ENCODE results near the gene RNF123.

The RNF123 gene

GRCh38 chr3:49709852-49710251 is 20.5 kb downstream of the RNF123 start:
- Histone ChIP-seq H3K9ac (ENCODE audit: low read depth, low read length) (no peak overlapping the region), H3K4me1 (ENCODE audit: control insufficient read depth, insufficient read depth, low read length) (no peaks in the 10 kb centered on the region), H3K4me3 (ENCODE audit: low read length) (no peak overlapping the region), H3K27me3 (ENCODE audit: control insufficient read depth, insufficient read depth, low read length) (no peaks in the 10 kb centered on the region), H3K36me3 (ENCODE audit: insufficient read depth, low read length) (peaks cover 9% of the 10 kb centered on the region), H3K9me3 (replicated peaks; ENCODE audit: low read length) (no peaks in the 10 kb centered on the region), H3K4me2 (ENCODE audit: low read length) (no peak overlapping the region)

DNA sequence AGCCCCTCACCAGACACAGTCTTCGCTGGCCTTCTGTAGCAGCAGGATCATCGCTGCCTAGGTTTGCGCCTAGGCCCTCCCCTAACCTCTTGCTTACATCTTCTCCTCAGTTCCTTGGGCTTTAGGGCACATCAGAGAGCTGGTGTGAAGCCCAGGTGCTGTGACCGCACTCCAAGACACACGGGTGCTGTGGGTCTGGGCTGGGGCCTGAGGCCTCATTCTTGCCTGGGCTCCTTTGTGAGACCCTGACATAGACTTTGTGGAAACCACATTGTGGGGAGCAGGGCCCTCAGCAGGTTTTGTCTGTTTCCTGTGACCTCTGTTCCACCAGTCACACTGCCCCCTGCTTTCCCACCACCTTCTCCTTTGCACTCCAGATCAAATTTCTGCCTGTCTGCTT is 22.1 kb downstream of the RNF123 start:
- Histone ChIP-seq H3K4me1 (ENCODE audit: control insufficient read depth, insufficient read depth, low read length) (no peaks in the 10 kb centered on the region), H3K27me3 (ENCODE audit: control insufficient read depth, insufficient read depth, low read length) (no peaks in the 10 kb centered on the region), H3K4me3 (ENCODE audit: low read length) (no peak overlapping the region), H3K9me3 (replicated peaks; ENCODE audit: low read length) (no peaks in the 10 kb centered on the region), H3K4me2 (ENCODE audit: low read length) (no peak overlapping the region), H3K9ac (ENCODE audit: low read depth, low read length) (no peak overlapping the region), H3K36me3 (ENCODE audit: insufficient read depth, low read length) (peaks cover 6% of the 10 kb centered on the region)

DNA sequence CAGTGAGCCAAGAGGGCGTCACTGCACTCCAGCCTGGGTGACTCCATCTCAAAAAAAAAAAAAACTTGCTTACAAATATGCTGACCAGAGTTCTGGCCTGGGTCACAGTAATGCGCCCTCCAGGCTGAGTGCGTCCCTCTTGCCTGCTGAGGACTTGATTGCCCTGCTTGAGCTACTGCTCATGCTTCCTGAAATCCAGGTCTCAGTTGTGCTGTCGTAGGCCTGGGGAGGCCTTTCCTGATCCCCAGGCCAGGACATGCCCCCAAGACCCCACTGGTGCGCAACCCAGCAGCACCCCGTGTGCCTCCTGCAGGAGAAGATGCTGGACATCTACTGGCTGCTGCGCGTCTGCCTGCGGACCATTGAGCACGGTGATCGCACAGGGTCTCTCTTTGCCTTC is 22.8 kb downstream of the RNF123 start:
- Histone ChIP-seq H3K4me2 (ENCODE audit: low read length) (no peak overlapping the region), H3K4me3 (ENCODE audit: low read length) (no peak overlapping the region), H3K4me1 (ENCODE audit: control insufficient read depth, insufficient read depth, low read length) (no peaks in the 10 kb centered on the region), H3K36me3 (ENCODE audit: insufficient read depth, low read length) (peaks cover 5% of the 10 kb centered on the region), H3K9me3 (replicated peaks; ENCODE audit: low read length) (no peaks in the 10 kb centered on the region), H3K27me3 (ENCODE audit: control insufficient read depth, insufficient read depth, low read length) (no peaks in the 10 kb centered on the region), H3K9ac (ENCODE audit: low read depth, low read length) (no peak overlapping the region)

- no peaks in the 10 kb centered on the region for H3K27me3 ChIP-seq (ENCODE audit: control insufficient read depth, insufficient read depth, low read length)
- no peak overlapping the region for H3K9ac ChIP-seq (ENCODE audit: low read depth, low read length)
These were observed 23.4 kb downstream of the RNF123 start for GRCh38 chr3:49712631-49713317.

GRCh38 chr3:49713336-49714105 is 24.2 kb downstream of the RNF123 start:
- H3K4me2 ChIP-seq (ENCODE audit: low read length) = no peak overlapping the region
- H3K36me3 ChIP-seq (ENCODE audit: insufficient read depth, low read length) = no peaks in the 10 kb centered on the region
- H3K9ac ChIP-seq (ENCODE audit: low read depth, low read length) = no peak overlapping the region
- no peaks in the 10 kb centered on the region for H3K9me3 ChIP-seq (replicated peaks; ENCODE audit: low read length)
- H3K27me3 ChIP-seq (ENCODE audit: control insufficient read depth, insufficient read depth, low read length) = no peaks in the 10 kb centered on the region
- no peaks in the 10 kb centered on the region for H3K4me1 ChIP-seq (ENCODE audit: control insufficient read depth, insufficient read depth, low read length)
- no peak overlapping the region for H3K4me3 ChIP-seq (ENCODE audit: low read length)

More at GRCh38 chr3:49712631-49713317, 23.4 kb downstream of the RNF123 start:
- Histone ChIP-seq H3K4me1 (ENCODE audit: control insufficient read depth, insufficient read depth, low read length) (no peaks in the 10 kb centered on the region), H3K9me3 (replicated peaks; ENCODE audit: low read length) (no peaks in the 10 kb centered on the region), H3K4me3 (ENCODE audit: low read length) (no peak overlapping the region), H3K36me3 (ENCODE audit: insufficient read depth, low read length) (no peaks in the 10 kb centered on the region), H3K4me2 (ENCODE audit: low read length) (no peak overlapping the region)

DNA sequence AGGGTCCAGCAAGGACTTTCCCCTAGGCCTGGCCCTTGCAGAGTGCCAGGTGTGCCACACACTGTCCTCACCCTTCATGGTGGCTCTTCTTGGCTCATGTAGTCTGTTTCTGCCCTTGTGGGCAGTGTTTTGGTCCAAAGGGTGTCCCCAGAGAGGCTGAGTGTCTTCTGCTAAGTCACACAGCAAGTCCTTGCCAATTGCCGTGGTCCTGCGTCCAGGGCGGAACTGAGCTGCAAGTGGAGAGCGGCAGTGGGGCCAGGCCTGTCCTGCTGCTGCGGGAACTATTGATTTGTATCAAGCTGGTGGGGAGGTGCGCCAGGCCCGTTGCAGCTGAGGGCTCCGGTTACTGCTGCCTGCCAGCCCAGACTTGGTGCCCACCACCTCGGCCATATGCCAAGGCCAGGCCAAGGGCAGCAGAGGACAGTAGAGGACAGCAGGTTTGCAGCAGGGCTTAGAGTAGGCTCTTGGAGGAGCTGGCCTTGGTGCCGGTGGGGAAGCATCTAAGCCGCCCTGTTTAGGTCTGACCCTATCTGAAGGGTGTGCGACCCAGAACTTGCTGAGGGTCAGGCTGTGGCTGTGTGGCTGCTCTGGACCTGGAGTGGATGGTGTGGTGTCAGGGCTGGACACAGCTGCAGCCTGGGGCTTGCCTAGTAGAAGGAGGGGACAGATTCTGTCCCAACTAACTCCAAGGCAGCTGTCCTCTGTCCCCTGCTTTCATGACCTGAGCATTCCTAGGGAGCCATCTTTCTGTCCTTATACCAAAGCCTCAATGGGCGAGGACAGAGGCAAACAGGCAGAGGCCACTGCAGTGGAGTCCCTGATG is 25.6 kb downstream of the RNF123 start:
- H3K4me1 ChIP-seq (ENCODE audit: control insufficient read depth, insufficient read depth, low read length) = peaks cover 10% of the 10 kb centered on the region
- no peak overlapping the region for H3K4me3 ChIP-seq (ENCODE audit: low read length)
- no peaks in the 10 kb centered on the region for H3K9me3 ChIP-seq (replicated peaks; ENCODE audit: low read length)
- no peaks in the 10 kb centered on the region for H3K27me3 ChIP-seq (ENCODE audit: control insufficient read depth, insufficient read depth, low read length)
- H3K9ac ChIP-seq (ENCODE audit: low read depth, low read length) = no peak overlapping the region
- H3K4me2 ChIP-seq (ENCODE audit: low read length) = no peak overlapping the region
- no peaks in the 10 kb centered on the region for H3K36me3 ChIP-seq (ENCODE audit: insufficient read depth, low read length)

DNA sequence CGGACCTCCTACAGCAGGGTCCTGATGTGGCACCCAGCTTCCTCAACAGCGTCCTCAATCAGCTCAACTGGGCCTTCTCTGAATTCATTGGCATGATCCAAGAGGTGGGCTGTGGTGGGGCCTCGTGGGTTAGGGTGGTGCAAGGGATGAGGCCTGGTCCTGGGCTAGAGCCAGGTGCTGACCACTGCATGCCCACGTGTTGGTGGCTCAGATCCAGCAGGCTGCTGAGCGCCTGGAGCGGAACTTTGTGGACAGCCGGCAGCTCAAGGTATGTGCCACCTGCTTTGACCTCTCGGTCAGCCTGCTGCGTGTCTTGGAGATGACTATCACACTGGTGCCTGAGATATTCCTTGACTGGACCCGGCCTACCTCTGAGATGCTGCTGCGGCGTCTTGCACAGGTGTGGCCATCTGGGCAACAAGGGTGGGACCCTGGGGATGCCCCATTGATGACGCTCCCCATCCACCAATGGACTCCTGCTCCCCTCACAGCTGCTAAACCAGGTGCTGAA is 26.3 kb downstream of the RNF123 start:
- Histone ChIP-seq H3K4me2 (ENCODE audit: low read length) (no peak overlapping the region), H3K4me3 (ENCODE audit: low read length) (no peak overlapping the region), H3K9ac (ENCODE audit: low read depth, low read length) (no peak overlapping the region), H3K9me3 (replicated peaks; ENCODE audit: low read length) (no peaks in the 10 kb centered on the region), H3K27me3 (ENCODE audit: control insufficient read depth, insufficient read depth, low read length) (no peaks in the 10 kb centered on the region), H3K4me1 (ENCODE audit: control insufficient read depth, insufficient read depth, low read length) (peaks cover 10% of the 10 kb centered on the region), H3K36me3 (ENCODE audit: insufficient read depth, low read length) (peaks cover 4% of the 10 kb centered on the region)

GRCh38 chr3:49716169-49716568 is 26.8 kb downstream of the RNF123 start:
- Histone ChIP-seq H3K4me1 (ENCODE audit: control insufficient read depth, insufficient read depth, low read length) (peaks cover 10% of the 10 kb centered on the region), H3K4me2 (ENCODE audit: low read length) (no peak overlapping the region), H3K9me3 (replicated peaks; ENCODE audit: low read length) (no peaks in the 10 kb centered on the region), H3K4me3 (ENCODE audit: low read length) (no peak overlapping the region), H3K27me3 (ENCODE audit: control insufficient read depth, insufficient read depth, low read length) (no peaks in the 10 kb centered on the region), H3K9ac (ENCODE audit: low read depth, low read length) (no peak overlapping the region), H3K36me3 (ENCODE audit: insufficient read depth, low read length) (peaks cover 9% of the 10 kb centered on the region)

DNA sequence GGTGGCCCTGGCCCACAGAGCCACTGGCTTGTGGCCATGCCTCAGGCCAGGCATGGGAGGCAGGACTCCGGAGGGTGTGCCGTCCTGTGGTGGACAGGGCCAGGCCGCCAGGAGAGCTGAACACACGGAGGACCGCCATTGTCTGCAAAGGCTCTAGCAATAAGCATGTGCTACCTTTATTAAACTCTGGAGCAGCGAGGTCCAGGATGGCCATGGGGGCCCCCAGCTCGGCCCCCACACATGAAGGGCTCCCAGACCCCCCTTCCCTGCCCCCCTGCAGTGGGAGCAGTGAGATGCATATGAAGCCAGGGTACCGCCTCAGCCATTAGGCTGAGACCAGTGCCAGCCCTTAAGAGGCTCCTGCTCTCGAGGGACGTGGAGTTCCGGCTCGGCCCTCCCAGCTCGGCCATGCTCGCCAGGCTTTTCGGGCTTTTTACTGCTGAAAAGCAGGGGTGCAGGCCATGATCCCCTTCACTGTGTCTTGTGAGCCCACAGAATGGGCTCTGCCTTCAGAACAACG is 27.4 kb downstream of the RNF123 start:
- no peaks in the 10 kb centered on the region for H3K9me3 ChIP-seq (replicated peaks; ENCODE audit: low read length)
- H3K4me1 ChIP-seq (ENCODE audit: control insufficient read depth, insufficient read depth, low read length) = peaks cover 10% of the 10 kb centered on the region
- peaks cover 14% of the 10 kb centered on the region for H3K36me3 ChIP-seq (ENCODE audit: insufficient read depth, low read length)
- no peak overlapping the region for H3K4me3 ChIP-seq (ENCODE audit: low read length)
- H3K27me3 ChIP-seq (ENCODE audit: control insufficient read depth, insufficient read depth, low read length) = no peaks in the 10 kb centered on the region
- no peak overlapping the region for H3K9ac ChIP-seq (ENCODE audit: low read depth, low read length)
- H3K4me2 ChIP-seq (ENCODE audit: low read length) = no peak overlapping the region

GRCh38 chr3:49717211-49717958 is 28.0 kb downstream of the RNF123 start:
- H3K4me1 ChIP-seq (ENCODE audit: control insufficient read depth, insufficient read depth, low read length) = peaks cover 13% of the 10 kb centered on the region
- no peak overlapping the region for H3K4me2 ChIP-seq (ENCODE audit: low read length)
- H3K27me3 ChIP-seq (ENCODE audit: control insufficient read depth, insufficient read depth, low read length) = no peaks in the 10 kb centered on the region
- no peak overlapping the region for H3K9ac ChIP-seq (ENCODE audit: low read depth, low read length)
- H3K9me3 ChIP-seq (replicated peaks; ENCODE audit: low read length) = no peaks in the 10 kb centered on the region
- H3K4me3 ChIP-seq (ENCODE audit: low read length) = no peak overlapping the region
- peaks cover 20% of the 10 kb centered on the region for H3K36me3 ChIP-seq (ENCODE audit: insufficient read depth, low read length)

Data from skeletal muscle satellite cell (primary cell).